Astrocyte of the cerebellum (primary cell): ENCODE measurements around the gene DACT2.
"Not testable (repeated sequence)": the region's sequence is repeated elsewhere in the genome, so short reads cannot be mapped to it uniquely, and the experiment has no call there.

Experiments used
- DNase-seq: peaks from one replicate; pipeline ENCODE4 v3.0.0-alpha.2; 2011; ENCODE audit warnings: low read depth
- H3K4me3 ChIP-seq: 2 replicates; pipeline ENCODE4 v1.5.1; 2011; ENCODE audit warnings: mild to moderate bottlenecking, low read depth, low read length, moderate library complexity
- CTCF ChIP-seq: IDR thresholded peaks from 2 replicates; pipeline ENCODE4 v1.5.1; 2012; ENCODE audit warnings: low read length, low read depth, moderate library complexity, mild to moderate bottlenecking; ENCODE audit errors: missing control alignments
- in situ Hi-C: cut with HindIII; loops from 2 replicates; pipeline ENCODE4 v1.10.0; 2017; ENCODE audit warnings: low sequenced_read_pairs

DACT2 gene

GRCh38 chr6:168291450-168291849, 28.1 kb downstream of the DACT2 start:
- H3K4me3 ChIP-seq = no peak overlapping the region
- no peak for TF ChIP-seq CTCF
- in situ Hi-C loops = no loop called here
- DNase-seq = no peak

GRCh38 chr6:168290095-168290494, 29.5 kb downstream of the DACT2 start:
- no peak for DNase-seq

GRCh38 chr6:168289571-168289962, 30.0 kb downstream of the DACT2 start:
- DNase-seq = no peak
- no peak for TF ChIP-seq CTCF
- no peak overlapping the region for H3K4me3 ChIP-seq
- in situ Hi-C loops = no loop called here

More at GRCh38 chr6:168290095-168290494, 29.5 kb downstream of the DACT2 start:
- no peak for TF ChIP-seq CTCF
- in situ Hi-C loops = no loop called here
- H3K4me3 ChIP-seq = no peak overlapping the region

- no peak for TF ChIP-seq CTCF
- in situ Hi-C loops = no loop called here
Measured at GRCh38 chr6:168288781-168289570, 30.6 kb downstream of the DACT2 start.

GRCh38 chr6:168287460-168287859, 32.1 kb downstream of the DACT2 start:
- H3K4me3 ChIP-seq, in situ Hi-C loops, DNase-seq: not testable (repeated sequence)

More at GRCh38 chr6:168288781-168289570, 30.6 kb downstream of the DACT2 start:
- no peak overlapping the region for H3K4me3 ChIP-seq
- no peak for DNase-seq

- in situ Hi-C loops = not testable (repeated sequence)
Measured at GRCh38 chr6:168286771-168287446, 32.7 kb downstream of the DACT2 start.

GRCh38 chr6:168286116-168286515, 33.5 kb downstream of the DACT2 start:
- in situ Hi-C loops = no loop called here
- DNase-seq = no peak
- TF ChIP-seq CTCF = no peak
- H3K4me3 ChIP-seq = no peak overlapping the region

More at GRCh38 chr6:168286771-168287446, 32.7 kb downstream of the DACT2 start:
- not testable (repeated sequence) for DNase-seq, H3K4me3 ChIP-seq
